Lower leg skin (tissue), 4 donors: ENCODE measurements around the gene EML6. TPM values are rescaled to one million over a fixed set of nuclear protein-coding genes. Genes with fewer than 3 reads are reported as not detected.

Experiments
- DNase-seq, 2 donors: peaks; one replicate each; pipeline ENCODE4 v3.0.0-alpha.2; 2019; ENCODE audit warnings: low spot score in 2 of 2
- H3K4me3 ChIP-seq: fragments of 200-600 bp; sonication (generic); 2 replicates; pipeline ENCODE4 v1.5.1; 2017; ENCODE audit warnings: mild to moderate bottlenecking, low read depth; ENCODE audit not compliant: poor library complexity, severe bottlenecking
- CTCF ChIP-seq, 3 donors: fragments of 450-650 bp; IDR thresholded peaks; one replicate each; pipeline ENCODE4 v1.5.1; 2016; ENCODE audit warnings: antibody characterized with exemption in 3 of 3, mild to moderate bottlenecking in 3 of 3, moderate library complexity in 2 of 3
- POLR2A ChIP-seq, 2 donors: fragments of 450-650 bp; IDR thresholded peaks; one replicate each; pipeline ENCODE4 v1.6.1; 2016 to 2017; ENCODE audit warnings: antibody characterized with exemption in 2 of 2, mild to moderate bottlenecking in 1 of 2, moderate library complexity in 1 of 2
- WGBS, 2 donors: methylation state at CpG; one replicate each; pipeline ENCODE4 v1.1.5; 2018; 5-methylcytosine and 5-hydroxymethylcytosine counted together
- intact Hi-C: fragments of 100-400 bp; cut with DNase I; formaldehyde crosslinking; loops from one replicate; pipeline ENCODE4 v1.15.0; 2023; ENCODE audit warnings: low total_unique reads
- total RNA-seq, 4 donors: library from RNA; depleted of rRNA; stranded (reverse); fragments of >200 nt; gene quantifications; one replicate each; pipeline ENCODE4 v1.1.0, GENCODE V29; 2016

EML6 gene
- total RNA-seq, 4 donors from 2014 or later = 1.8 to 4.4 (median 3.3) TPM

- WGBS, 2 donors = 95 to 96% methylated on average over 4 of the region's 4 CpGs
- intact Hi-C loops = no loop called here
- H3K4me3 ChIP-seq = no peak overlapping the region
- TF ChIP-seq POLR2A (IDR thresholded peaks at IDR 0.05) = no peak
- TF ChIP-seq CTCF (IDR thresholded peaks at IDR 0.05) = no peak
- DNase-seq = no peak
Measured at GRCh38 chr2:54912305-54912704, 188.8 kb downstream of the EML6 start.

- TF ChIP-seq POLR2A (IDR thresholded peaks at IDR 0.05) (no peak), CTCF (IDR thresholded peaks at IDR 0.05) (no peak)
Measured at GRCh38 chr2:54912893-54913292, 189.4 kb downstream of the EML6 start.

GRCh38 chr2:54914637-54915036 is 191.2 kb downstream of the EML6 start:
- DNase-seq = no peak
- no peak for TF ChIP-seq CTCF (IDR thresholded peaks at IDR 0.05)
- no peak for TF ChIP-seq POLR2A (IDR thresholded peaks at IDR 0.05)
- 98 to 100% methylated on average over 2 of the region's 2 CpGs for WGBS, 2 donors
- intact Hi-C loops = no loop called here
- no peak overlapping the region for H3K4me3 ChIP-seq

More at GRCh38 chr2:54912893-54913292, 189.4 kb downstream of the EML6 start:
- 58 to 67% methylated on average over 1 of the region's 1 CpG for WGBS, 2 donors
- no peak for DNase-seq
- no peak overlapping the region for H3K4me3 ChIP-seq
- intact Hi-C loops = no loop called here

- H3K4me3 ChIP-seq = no peak overlapping the region
- intact Hi-C loops = no loop called here
- WGBS, 2 donors = 86 to 94% methylated on average over 4 of the region's 4 CpGs
- TF ChIP-seq CTCF (IDR thresholded peaks at IDR 0.05) = no peak
- TF ChIP-seq POLR2A (IDR thresholded peaks at IDR 0.05) = no peak
- DNase-seq = no peak
Measured at GRCh38 chr2:54915101-54915500, 191.6 kb downstream of the EML6 start.

- intact Hi-C loops = no loop called here
- WGBS, 2 donors = 93 to 94% methylated on average over 8 of the region's 8 CpGs
- no peak overlapping the region for H3K4me3 ChIP-seq
- no peak for TF ChIP-seq CTCF (IDR thresholded peaks at IDR 0.05)
- no peak for TF ChIP-seq POLR2A (IDR thresholded peaks at IDR 0.05)
- DNase-seq = no peak
Measured at GRCh38 chr2:54916637-54917036, 193.2 kb downstream of the EML6 start.

GRCh38 chr2:54918647-54919280 is 195.3 kb downstream of the EML6 start:
- H3K4me3 ChIP-seq = no peak overlapping the region
- DNase-seq = no peak
- intact Hi-C loops = no loop called here
- TF ChIP-seq POLR2A (IDR thresholded peaks at IDR 0.05) (no peak), CTCF (IDR thresholded peaks at IDR 0.05) (no peak)
- WGBS, 2 donors = 85 to 87% methylated on average over 7 of the region's 7 CpGs
